Activated CD4-positive, alpha-beta T cell treated with anti-CD3 and anti-CD28 coated beads, Interleukin-2, amount 50 U/mL, for 16 hours (primary cell): ENCODE results near the gene FAM168A.
"Not testable (repeated sequence)": the region's sequence is repeated elsewhere in the genome, so short reads cannot be mapped to it uniquely, and the experiment has no call there.

Source experiments
- DNase-seq: peaks from one replicate; pipeline ENCODE4 v3.0.0-alpha.2; 2020

Gene FAM168A

DNA sequence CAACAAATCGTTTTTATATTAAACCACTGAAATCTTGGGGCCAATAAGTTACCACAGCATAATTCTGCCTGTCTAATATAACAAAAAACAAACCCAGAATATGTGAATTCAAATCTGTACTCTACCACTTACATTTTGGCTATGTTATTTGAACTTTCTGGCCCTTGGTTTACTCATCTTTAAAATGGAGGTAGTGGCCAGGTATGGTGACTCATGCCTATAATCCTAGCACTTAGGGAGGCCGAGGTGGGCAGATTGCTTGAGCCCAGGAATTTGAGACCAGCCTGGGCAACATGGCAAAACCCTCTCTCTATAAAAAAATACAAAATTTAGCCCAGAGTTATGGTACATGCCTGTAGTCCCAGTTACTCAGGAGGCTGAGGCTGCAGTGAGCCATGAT, 84.2 kb downstream of the FAM168A start:
- no peak for DNase-seq

DNA sequence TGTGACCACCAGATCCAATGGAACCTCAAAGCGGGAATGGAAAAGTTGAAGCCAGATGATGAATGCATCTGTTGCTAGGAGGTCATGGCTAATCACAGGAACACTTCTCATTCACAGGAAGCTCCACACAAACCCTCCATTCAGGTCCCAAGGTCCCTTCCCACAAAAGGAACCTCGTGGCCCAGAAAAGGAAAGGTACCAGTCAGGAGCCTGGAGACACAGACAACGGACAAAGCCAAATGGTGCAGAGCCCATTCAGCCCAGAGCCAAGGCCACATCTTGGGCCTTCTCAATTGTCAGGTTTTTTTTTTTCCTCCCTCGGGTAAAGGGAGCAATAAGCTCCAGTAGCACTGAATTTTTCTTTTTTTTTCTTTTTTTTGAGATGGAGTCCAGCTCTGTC, 87.0 kb downstream of the FAM168A start:
- no peak for DNase-seq

DNA sequence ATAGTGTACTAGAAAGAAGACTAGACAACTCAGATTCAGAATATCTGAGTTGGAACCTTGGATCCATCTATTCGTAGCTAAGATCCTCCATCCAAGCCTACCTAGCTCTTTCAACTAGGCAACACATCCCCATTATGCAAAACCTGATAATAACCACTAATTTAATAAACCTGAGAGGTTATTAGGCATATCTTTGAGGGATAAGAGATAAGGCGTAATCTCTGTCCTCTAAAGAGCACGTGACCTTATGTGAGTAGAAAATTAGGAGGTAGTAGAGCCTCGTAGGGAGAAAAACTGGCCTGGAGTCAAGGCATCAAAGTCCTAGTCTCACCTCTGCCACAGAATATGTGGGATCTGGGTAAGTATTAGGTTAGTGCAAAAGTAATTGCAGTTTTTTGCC, 87.8 kb downstream of the FAM168A start:
- DNase-seq: no peak

DNA sequence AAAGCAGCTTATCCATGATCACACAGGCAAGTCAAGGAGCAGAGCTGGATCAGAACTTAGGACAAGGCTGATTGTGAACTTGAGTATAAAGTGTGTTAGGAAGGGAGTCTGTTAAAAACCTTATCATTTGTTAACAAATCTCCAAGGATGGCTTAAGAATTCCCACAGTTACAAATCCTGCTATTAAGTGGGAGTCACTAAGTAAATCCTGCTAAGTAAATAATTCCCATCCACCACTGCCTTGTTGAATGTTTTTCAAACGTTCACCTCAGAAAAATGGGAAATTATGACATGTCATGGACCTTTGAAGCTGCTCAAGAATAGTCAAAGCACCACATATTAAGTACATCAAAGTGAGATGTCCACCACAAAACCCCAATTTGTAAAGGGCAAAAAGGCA, 88.7 kb downstream of the FAM168A start:
- DNase-seq: no peak

DNA sequence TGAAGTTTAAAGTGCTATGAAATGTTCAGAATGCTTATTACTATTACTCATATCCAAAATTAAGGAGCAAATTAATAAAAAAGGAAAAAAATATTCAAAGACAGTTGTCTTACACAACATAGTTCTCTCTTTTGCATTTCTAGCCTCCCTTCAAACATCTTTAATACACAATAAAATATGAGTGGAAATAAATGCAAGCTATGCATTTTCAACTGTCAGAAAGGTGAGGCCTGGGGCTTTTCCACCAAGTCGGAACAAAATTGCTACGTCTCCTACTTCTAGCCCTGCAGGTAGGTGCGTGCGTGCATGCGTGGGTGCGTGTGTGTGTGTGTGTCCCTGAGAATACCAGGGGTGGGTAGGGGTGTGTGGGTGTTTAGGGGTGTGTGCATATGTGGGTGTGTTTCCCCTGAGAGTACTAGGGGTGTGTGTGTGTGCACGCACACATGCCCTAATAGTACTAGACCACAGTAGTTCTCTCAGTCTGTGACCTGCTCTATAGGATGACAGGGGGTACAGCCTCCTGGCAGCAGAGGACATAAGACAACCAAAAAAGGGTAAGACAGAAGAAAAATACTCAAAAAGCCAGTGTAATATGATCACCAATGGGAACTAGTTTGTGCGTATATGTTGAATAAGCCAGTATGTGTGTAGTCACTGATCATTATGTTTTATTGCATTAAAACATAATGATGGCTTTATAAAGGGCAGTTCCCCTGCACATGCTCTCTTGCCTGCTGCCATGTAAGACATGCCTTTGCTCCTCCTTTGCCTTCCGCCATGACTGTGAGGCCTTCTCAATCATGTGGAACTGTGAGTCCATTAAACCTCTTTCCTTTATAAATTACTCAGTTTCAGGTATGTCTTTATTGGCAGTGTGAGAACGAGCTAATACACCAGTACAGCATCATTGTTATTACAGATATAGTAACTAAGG, 89.4 kb downstream of the FAM168A start:
- no peak for DNase-seq

DNA sequence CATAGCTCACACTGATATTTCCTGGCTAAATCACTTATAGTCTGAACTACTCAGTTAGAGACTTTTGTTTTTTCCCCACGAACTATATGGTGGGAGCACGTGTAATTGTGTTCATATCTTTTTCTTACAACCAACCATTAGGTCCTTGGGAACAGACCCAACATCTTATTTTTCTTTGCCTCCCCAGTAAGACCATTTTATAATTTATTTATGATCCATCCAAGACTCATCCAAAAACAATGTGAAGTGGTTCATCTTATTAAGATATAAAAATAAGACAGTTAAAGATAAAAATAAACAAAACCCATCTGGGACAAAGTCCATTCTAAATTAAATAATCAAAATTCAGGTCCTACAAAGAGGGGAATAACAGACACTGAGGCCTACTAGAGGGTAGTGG, 90.8 kb downstream of the FAM168A start:
- no peak for DNase-seq

DNA sequence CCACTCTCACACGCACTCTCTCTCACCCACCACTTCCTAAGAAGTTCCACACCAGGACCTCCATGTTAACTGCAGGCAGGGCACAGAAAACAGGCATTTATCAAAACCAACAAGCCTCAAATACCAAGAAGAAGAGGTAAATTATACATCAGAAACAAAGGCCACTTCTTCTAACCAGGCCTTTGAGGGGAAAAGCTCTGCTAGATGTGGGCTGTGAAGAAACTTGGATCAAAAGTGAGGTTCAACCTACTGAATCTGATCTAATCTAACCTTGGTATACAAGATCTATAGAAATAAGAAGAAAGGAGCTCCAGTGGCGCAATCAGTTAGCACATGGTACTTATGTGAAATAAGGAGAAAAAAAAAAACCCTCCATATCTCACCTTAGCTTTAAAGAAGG, 91.9 kb downstream of the FAM168A start:
- no peak for DNase-seq

DNA sequence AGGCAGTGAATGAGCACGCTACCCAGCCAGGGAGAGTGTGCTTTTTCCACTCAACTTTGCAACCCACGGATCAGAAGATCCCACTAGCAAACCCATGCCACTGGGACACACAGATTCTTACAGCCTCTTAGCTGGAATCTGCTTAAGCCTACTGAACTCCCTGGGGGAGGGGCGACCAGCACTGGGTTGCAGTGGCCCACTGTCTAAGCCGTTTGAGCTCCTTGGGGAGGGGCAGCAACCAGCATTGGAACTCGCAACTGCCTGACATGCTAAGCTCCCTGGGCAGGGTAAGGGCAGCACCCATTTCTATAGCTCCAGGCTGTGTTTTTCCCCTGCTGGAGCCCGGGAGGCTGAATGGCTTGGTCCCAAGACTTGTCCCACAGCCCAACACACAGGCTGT, 99.6 kb downstream of the FAM168A start:
- no peak for DNase-seq

DNA sequence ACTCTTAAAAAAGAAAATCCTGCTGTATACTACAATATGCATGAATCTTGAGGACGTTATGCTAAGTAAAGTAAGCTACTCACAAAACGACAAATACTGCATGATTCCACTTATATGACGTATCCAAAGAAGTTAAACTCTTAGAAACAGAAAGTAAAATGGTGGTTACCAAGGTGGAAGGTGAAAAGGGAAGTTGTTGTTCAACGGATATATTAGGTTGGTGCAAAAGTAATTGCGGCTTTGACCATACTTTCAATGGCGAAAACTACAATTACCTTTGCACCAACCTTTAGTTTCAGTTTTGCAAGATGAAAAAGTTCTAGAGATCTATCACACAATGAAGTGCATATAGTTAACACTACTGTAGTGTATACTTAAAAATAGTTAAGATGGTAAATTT, 101.8 kb downstream of the FAM168A start:
- DNase-seq: no peak

DNA sequence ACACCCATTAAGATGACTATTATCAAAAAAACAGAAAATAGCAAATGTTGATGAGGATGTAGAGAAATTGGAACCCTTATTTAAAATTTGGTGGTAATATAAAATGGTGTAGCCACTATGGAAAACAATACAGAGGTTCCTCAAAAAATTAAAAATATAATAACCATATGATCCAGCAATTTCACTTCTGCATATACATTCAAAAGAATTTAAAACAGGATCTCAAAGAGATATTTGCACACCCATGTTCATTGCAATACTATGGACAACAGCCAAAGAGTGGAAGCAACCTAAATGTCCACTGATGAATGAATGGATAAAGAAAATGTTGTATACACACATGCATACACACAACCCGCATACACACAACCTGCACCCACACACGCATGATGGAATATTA, 102.2 kb downstream of the FAM168A start:
- no peak for DNase-seq

DNA sequence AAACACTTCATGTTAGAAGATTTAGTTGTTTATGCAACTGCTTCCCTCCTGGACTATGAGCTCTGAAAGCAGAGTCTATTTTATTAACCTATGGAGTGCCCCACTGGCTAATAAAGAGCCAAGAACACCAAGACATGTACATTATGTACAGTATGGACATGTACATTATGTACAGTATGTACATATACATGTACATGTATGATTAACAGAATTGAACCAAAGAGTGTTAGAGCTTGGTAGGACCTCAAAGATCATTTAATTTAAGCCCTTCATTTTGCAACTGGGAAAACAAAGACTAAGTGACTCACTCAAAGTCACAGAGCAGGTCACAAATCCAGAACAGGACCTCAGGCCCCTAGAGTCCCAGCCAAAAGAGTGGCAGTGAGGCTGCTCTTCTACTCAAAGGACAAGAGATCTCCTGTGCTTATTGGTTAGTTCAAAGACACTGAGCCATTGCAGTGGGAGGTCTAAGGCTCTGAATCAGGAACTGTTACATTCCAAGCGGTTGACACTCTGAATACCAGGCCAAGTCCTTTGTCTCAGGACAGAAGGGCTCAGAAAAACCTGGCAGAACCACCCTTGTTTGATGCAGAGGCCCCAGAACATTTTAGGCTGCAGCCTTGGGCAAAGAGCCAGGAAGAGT, 103.8 kb downstream of the FAM168A start:
- DNase-seq: no peak

DNA sequence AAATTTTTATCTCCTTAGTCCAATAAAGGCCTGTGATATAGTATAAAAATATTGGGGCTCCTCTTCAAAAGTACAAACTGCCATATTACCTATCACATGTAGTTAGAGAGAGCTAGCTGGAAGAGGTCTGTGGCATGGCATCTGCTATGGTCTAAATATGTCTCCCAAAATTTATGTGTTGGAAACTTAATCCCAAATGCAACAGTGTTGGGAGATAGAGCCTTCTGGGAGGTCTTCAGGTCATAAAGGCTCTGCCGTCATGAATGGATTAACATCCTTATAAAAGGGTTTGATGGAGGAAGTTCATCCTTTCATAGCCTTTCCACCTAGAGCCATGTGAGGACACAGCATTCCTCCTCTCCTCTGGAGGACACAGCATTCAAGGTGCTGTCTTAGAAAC, 116.3 kb downstream of the FAM168A start:
- DNase-seq: no peak

DNA sequence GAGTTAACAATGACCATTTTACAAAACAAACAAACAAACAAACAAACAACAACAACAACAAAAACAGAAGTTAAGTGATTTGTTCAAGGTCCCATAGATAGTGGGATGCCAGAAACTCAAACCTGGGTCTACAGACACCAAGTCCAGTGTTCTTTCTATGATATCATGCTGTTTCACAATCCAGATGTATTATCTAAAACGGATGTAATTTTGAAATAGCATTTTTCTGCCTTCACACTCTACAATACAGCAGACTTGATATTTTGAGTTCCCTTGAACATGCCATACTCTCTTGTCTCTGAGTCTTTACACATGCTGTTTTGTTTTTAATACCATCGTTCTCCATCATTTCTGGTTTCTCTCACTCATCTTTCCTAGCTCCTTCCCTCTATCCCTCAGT, 117.2 kb downstream of the FAM168A start:
- DNase-seq: no peak

DNA sequence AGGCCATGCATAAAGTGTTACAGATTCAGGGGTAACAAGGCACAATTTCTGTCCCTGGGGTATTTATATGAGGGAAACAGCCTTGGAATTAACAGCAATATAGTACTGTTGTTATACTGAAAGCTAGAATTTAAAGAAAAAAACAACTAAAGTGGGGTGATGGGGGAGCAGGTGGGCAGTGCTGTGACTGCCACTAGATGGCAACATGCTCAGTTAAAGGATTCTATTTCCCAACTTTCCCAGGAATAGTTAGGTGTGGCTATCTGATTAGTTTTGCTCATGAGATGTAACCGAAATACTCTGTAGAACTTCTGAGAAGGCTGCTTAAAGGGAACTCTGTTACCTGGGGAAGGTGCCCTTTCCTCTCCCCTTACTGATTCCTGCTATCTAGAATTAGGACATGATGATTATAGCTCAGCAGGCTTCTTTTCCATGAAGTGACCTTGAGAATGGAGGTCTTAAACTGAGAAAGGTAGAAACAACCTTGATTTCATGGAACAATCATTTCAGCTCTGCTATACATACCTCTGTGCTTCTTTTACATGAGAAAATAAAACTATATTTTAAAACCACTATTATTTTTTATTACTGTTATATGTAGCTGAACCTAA, 119.1 kb downstream of the FAM168A start:
- DNase-seq: no peak

DNA sequence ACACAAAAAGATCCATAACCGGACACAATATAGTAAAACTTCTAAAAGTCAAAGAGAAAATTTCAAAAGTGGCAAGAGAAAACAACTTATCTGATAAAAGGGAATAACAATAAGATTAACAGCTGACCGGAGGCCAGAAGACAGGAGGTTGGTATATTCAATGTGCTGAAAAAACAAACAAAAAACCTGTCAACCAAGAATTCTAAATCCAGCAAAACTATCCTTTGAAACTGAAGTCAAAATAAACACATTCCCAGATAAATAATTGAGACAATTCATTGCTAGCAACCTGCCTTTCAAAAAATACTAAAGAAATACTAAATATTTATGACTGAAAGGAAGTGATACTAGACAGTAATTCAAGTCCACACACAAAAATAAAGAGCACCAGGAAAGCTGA, 120.4 kb downstream of the FAM168A start:
- DNase-seq: no peak

DNA sequence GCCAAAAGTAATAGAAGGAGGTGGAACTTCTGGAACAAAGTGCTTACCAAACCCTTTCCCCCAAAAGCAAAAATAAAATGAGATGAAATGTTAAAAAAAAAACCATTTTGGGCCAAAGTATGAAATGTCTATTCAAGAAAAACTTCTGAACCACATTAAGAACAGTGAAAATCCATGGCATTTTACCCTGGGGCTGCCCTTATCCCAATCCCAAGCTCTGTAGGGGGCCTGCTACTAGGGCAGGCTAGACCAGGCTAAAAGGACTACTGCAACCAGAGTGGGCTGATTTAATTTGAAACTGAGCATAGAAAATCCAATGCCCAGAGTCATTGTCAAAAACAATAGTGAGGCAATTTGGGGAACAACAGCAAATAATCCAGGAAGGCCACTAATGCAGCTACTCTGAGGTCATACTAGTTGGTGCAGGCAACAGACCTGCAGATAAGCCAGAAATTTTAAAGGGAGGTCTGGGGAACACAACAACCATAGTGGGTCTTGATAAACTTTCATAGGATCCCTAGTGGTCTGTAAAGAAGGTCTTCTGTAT, 122.3 kb downstream of the FAM168A start:
- no peak for DNase-seq

DNA sequence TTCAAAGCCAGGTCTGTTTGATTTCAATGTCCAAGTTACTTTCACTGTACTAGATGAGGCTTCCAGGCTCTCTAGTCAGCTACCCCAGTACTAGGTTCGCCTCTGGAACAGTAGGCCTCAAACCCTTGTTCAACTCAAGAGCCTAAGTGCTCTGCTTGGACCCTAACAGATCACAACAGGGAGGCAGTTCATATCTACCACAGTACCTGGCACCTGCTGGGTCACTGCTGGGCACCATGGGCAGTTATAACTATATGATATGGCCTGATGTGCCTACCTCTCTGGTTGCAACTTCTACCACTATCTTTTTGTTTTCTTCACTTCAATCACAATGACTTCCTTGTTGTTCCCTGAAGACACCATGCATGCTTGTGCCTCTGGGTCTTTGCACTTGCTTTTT, 124.7 kb downstream of the FAM168A start:
- DNase-seq: no peak

DNA sequence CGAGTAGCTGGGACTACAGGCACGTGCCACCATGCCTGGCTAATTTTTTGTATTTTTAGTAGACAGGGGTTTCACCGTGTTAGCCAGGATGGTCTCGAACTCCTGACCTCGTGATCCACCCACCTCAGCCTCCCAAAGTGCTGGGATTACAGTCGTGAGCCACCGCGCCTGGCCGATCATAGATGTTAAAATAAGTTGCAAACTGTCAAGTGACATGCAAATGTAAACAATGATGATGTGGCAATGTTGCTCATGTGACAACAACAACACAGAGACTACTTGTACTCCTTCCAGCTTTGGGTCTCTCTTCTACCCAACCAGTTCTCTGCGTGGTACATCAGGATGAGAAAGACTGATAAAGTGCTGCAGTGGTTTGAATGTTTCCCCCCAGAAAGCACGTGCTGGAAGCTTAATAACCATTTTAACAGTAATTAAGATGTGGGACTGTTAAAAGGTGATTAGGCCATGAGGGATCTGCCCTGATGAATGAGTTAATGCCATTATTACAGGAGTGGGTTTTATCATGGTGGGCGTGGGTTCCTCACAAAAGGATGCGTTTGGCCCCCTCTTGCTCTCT, 127.8 kb downstream of the FAM168A start:
- DNase-seq: not testable (repeated sequence)

DNA sequence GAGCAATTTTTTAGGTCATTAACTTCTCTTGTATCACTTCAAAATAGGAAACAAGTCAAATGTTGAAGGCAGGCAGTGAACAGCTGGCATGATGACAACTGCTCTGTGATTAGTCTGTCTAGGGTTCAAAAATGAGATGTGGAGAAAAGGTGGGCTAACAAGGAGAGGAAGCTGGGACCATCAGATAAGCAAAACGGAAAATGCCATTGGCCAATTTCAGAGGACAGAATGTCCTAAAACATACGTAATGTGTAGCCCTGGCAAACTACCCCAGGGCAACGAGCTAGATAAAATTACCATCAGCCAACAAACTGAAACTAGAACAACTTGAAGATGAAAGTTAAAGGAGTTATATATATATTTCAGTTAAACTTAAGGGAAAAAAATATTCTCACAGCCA, 128.5 kb downstream of the FAM168A start:
- no peak for DNase-seq

DNA sequence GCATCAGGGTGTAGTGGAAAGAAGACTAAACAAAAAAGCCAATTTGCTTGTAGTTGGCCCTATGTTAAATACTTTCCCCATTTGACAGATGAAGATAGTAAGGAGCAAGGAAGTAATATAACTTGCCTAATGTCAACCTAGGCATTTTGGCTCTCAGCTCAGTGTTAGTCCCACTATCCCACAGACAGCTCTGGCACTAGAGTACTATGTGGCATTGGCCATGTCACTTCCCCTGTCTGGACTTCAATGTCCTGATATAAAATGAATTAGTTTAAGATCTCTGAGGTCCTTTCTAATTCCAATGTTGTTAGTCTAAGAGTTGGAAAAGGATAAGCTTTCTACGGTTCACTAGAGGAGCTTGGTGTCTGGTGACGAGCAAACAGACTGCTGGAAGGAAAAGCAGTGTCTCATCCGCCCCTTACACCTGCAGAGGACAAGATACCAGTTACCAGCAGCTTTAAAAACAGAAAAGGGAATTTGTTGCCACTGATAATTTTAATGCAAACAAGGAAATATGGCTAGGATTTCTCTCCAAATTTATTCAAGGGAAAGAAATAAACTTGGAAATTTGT, 129.2 kb downstream of the FAM168A start:
- no peak for DNase-seq

DNA sequence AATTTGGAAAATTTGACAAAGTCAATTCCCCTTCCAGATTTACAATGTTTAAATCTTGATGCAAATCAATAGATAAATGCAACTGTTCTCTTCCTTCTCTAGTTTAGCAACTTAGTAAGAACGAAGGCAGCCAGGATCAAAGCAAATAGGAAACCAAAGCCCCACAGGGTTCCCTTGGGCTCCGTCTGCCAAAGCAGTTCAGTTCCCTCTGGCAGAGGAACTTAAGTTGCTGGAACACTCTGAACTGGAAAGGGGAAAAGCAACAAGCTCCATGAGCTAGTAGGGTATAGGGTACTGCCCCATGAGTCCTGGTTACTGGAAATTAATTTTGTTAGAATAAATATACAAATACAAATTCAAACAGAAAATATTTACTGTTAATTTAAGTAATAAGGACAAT, 130.4 kb downstream of the FAM168A start:
- DNase-seq: no peak

DNA sequence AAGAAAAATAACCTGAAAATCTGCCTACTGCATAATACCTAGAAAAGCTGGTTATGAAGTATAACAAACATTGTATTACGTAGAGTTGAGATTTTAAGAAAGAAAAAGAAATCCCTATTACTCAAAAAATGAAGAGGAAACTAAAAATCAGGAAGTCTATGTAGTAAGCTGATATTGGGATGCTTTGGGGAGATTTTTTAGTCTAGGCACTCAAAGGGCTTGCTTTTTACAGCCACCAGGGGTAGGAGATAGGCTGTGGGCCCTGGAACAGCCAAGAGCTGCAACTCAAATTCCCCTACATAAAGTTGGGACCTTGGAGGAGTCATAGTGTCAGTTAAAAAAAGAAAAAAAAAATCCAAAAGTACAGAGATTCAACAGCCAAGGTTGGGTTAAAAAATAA, 131.3 kb downstream of the FAM168A start:
- no peak for DNase-seq

DNA sequence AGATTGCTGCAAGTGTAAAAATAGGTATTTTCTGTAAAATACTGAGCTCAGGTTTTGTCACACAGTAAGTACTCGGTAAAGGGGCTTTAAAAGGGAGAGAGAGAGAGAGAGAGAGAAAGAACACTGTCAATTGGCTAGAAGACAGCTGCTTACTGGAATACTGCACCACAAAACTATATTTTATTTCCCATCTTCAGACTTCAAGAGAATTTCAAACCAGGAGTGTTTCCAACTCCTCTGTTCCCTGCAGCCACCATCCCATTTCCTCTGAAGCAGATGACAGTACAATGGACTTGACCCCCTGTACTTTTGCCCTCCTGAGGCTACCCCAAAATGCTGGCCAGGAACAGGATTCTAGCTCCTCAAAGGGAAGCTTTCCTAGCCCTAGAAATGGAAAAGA, 132.0 kb downstream of the FAM168A start:
- DNase-seq: no peak
